ENCODE results near the gene DCTN1.

DNA sequence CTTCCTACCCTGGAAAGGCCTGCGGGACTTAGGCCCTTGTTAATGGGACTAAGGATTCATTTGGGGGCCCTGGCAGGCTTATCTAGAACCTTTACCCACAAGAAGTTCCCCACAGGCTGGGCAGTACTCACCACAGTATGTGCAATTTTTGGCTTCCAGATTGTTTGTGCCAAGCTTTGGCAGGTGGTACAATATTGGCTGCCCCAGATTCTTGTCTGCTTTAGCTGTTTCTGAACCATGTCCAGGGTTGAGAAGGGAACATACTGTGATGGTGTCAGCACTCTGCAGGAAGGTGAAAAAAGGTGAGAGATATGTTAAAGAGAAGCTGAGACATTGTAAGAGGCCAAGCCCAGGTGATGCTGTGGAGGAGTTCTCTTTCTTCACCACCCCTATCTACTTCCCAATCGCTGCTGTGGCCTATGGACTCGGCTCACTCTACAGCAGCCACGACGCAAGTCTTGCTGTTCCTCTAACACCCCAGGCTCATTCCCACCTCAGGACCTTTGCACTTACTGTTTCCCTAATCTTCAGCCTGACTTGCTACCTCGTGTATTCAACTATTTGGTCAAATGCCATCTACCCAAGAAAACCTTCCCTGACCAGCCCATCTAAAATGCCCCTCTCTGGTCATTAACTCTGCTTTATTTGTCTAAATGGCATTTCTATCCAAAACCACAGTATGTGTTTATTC lies 46.1 kb downstream of the DCTN1 start:
- TF ChIP-seq, protein P1, sequence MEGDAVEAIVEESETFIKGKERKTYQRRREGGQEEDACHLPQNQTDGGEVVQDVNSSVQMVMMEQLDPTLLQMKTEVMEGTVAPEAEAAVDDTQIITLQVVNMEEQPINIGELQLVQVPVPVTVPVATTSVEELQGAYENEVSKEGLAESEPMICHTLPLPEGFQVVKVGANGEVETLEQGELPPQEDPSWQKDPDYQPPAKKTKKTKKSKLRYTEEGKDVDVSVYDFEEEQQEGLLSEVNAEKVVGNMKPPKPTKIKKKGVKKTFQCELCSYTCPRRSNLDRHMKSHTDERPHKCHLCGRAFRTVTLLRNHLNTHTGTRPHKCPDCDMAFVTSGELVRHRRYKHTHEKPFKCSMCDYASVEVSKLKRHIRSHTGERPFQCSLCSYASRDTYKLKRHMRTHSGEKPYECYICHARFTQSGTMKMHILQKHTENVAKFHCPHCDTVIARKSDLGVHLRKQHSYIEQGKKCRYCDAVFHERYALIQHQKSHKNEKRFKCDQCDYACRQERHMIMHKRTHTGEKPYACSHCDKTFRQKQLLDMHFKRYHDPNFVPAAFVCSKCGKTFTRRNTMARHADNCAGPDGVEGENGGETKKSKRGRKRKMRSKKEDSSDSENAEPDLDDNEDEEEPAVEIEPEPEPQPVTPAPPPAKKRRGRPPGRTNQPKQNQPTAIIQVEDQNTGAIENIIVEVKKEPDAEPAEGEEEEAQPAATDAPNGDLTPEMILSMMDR (IDR thresholded peaks at IDR 0.05; ENCODE audit: low read depth, low read length, poor library complexity, severe bottlenecking), result no peak
- TF ChIP-seq EZH2phosphoT487 (IDR thresholded peaks at IDR 0.05; ENCODE audit: borderline replicate concordance, low read length), result no peak
